Prostate gland (tissue), 2 donors: Measurements from ENCODE around the gene ROBO4.

Experiments used
- CTCF ChIP-seq, 4 experiments: fragments of 200-600 bp in 2 of 4; fragments of 450-650 bp in 2 of 4; sonication (generic) in 2 of 4; IDR thresholded peaks; 1 replicate in 3 of 4; 2 replicates in 1 of 4; pipeline ENCODE4 v1.5.1; 2016 to 2019; ENCODE audit warnings: antibody characterized with exemption in 4 of 4, mild to moderate bottlenecking in 2 of 4, moderate library complexity in 2 of 4
- POLR2AphosphoS5 ChIP-seq: sonication (generic); formaldehyde crosslinking; IDR thresholded peaks from one replicate; pipeline ENCODE4 v1.6.1; 2017; ENCODE audit warnings: antibody characterized with exemption

- TF ChIP-seq CTCF (IDR thresholded peaks at IDR 0.05) (no peak), POLR2AphosphoS5 (no peak)
Measured at GRCh38 chr11:124868331-124869274, 29.1 kb downstream of the ROBO4 start.
